K562 (cell line): Measurements from ENCODE around the gene PPP4R3A. TPM values are rescaled to one million over a fixed set of nuclear protein-coding genes. Genes with fewer than 3 reads are reported as not detected.

Source experiments
- BCL6 ChIP-seq: fragments of 250-450 bp; sonication (Bioruptor Pico); IDR thresholded peaks from 2 replicates; pipeline ENCODE4 v1.4.0; 2020
- CBFA2T2 ChIP-seq: fragments of 450-650 bp; conservative IDR thresholded peaks from 2 replicates; pipeline ENCODE4 v1.6.1; 2017; ENCODE audit warnings: mild to moderate bottlenecking
- CBFB ChIP-seq: sonication (generic); formaldehyde crosslinking; IDR thresholded peaks from 2 replicates; pipeline ENCODE4 v1.4.0; 2020; ENCODE audit warnings: mild to moderate bottlenecking, missing genetic modification reagents
- CBX1 ChIP-seq: sonication (generic); IDR thresholded peaks from 2 replicates; pipeline ENCODE4 v1.6.1; 2016; ENCODE audit warnings: antibody characterized with exemption, low read depth, mild to moderate bottlenecking
- GTF2E2 ChIP-seq: fragments of 200-800 bp; sonication (Bioruptor generic); IDR thresholded peaks from 2 replicates; pipeline ENCODE4 v1.6.1; 2016; ENCODE audit warnings: missing genetic modification characterization, missing compliant biosample characterization
- HMG20A ChIP-seq: fragments of 450-650 bp; formaldehyde crosslinking; conservative IDR thresholded peaks from 2 replicates; pipeline ENCODE4 v1.4.0; 2020; ENCODE audit warnings: mild to moderate bottlenecking, mixed read lengths
- ILF3 ChIP-seq: fragments of 450-650 bp; IDR thresholded peaks from 2 replicates; pipeline ENCODE4 v1.6.1; 2018; ENCODE audit warnings: antibody characterized with exemption, mild to moderate bottlenecking, moderate library complexity, borderline replicate concordance
- KDM1A ChIP-seq, 2 experiments: fragments of 450-650 bp; IDR thresholded peaks; 2 replicates each; pipeline ENCODE4 v1.6.1; 2016; ENCODE audit warnings: mild to moderate bottlenecking in 2 of 2
- KLF6 ChIP-seq: fragments of 250-450 bp; sonication (Bioruptor Pico); IDR thresholded peaks from 2 replicates; pipeline ENCODE4 v1.4.0; 2020; ENCODE audit warnings: mild to moderate bottlenecking, moderate library complexity, borderline replicate concordance
- MCM2 ChIP-seq: fragments of 450-650 bp; IDR thresholded peaks from 2 replicates; pipeline ENCODE4 v1.6.1; 2017; ENCODE audit warnings: low read depth, mild to moderate bottlenecking
- MECOM ChIP-seq: fragments of 250-450 bp; sonication (Bioruptor Pico); IDR thresholded peaks from 2 replicates; pipeline ENCODE4 v1.8.0; 2022; ENCODE audit warnings: inconsistent platforms
- PCBP1 ChIP-seq: fragments of 200-400 bp; formaldehyde crosslinking; IDR thresholded peaks from 2 replicates; pipeline ENCODE4 v1.6.1; 2018; ENCODE audit warnings: mild to moderate bottlenecking, low read depth, low read length; ENCODE audit not compliant: poor library complexity, severe bottlenecking
- ZFP1 ChIP-seq: fragments of 450-650 bp; formaldehyde crosslinking; IDR thresholded peaks from 2 replicates; pipeline ENCODE4 v1.4.0; 2020; ENCODE audit warnings: mild to moderate bottlenecking, mixed read lengths
- ZNF57 ChIP-seq: fragments of 450-650 bp; formaldehyde crosslinking; IDR thresholded peaks from 2 replicates; pipeline ENCODE4 v1.4.0; 2020; ENCODE audit warnings: mild to moderate bottlenecking, moderate library complexity
- ZNF778 ChIP-seq: fragments of 450-650 bp; formaldehyde crosslinking; IDR thresholded peaks from 2 replicates; pipeline ENCODE4 v1.4.0; 2020; ENCODE audit warnings: mild to moderate bottlenecking, moderate library complexity
- polyA plus RNA-seq, 8 experiments: library from polyadenylated mRNA; depleted of rRNA in 4 of 8; stranded (reverse) in 5 of 8; unstranded in 3 of 8; fragments of >200 nt; fragmentation: Nextera tagmentation in 2 of 8; fragmentation: Illumina TruSeq in 1 of 8; extraction: Ambion mirVana in 2 of 8; extraction: Trizol in 1 of 8; gene quantifications; 2 replicates each; pipeline versions ENCODE4 v1.2.1 to v1.2.3, GENCODE V29; 2011 to 2014; ENCODE audit warnings: inconsistent platforms in 1 of 8, missing spikeins in 1 of 8
- total RNA-seq, 7 experiments: library from RNA; depleted of rRNA in 6 of 7; stranded (reverse); fragments of >200 nt in 6 of 7; fragmentation: Illumina TruSeq in 2 of 7; extraction: Trizol in 2 of 7; gene quantifications; 2 replicates each; pipeline versions ENCODE4 v1.2.1 to v1.2.3, GENCODE V29; 2011 to 2021; ENCODE audit warnings: low replicate concordance in 1 of 7
- TF ChIP-seq, protein P1 (sequence below): sonication (generic); formaldehyde crosslinking; IDR thresholded peaks from 2 replicates; pipeline ENCODE4 v1.9.0; 2022; ENCODE audit warnings: mild to moderate bottlenecking, missing genetic modification reagents
- TF ChIP-seq, protein P2 (sequence below), 2 experiments: fragments of 450-650 bp; IDR thresholded peaks; 2 replicates each; pipeline ENCODE4 v1.6.1; 2018; ENCODE audit warnings: mild to moderate bottlenecking in 2 of 2, low read depth in 1 of 2; ENCODE audit not compliant: partially characterized antibody in 2 of 2
- TF ChIP-seq, protein P3 (sequence below): fragments of 200-800 bp; sonication (Bioruptor generic); IDR thresholded peaks from 2 replicates; pipeline ENCODE4 v1.6.1; 2016; ENCODE audit warnings: missing genetic modification characterization, missing compliant biosample characterization

The PPP4R3A gene
- total and polyA plus RNA-seq, 9 of the 15 experiments (the other 6 are each of a cell fraction or from before 2014, with no cell fraction given): 9.5 to 54.9 (median 44.9) TPM

DNA sequence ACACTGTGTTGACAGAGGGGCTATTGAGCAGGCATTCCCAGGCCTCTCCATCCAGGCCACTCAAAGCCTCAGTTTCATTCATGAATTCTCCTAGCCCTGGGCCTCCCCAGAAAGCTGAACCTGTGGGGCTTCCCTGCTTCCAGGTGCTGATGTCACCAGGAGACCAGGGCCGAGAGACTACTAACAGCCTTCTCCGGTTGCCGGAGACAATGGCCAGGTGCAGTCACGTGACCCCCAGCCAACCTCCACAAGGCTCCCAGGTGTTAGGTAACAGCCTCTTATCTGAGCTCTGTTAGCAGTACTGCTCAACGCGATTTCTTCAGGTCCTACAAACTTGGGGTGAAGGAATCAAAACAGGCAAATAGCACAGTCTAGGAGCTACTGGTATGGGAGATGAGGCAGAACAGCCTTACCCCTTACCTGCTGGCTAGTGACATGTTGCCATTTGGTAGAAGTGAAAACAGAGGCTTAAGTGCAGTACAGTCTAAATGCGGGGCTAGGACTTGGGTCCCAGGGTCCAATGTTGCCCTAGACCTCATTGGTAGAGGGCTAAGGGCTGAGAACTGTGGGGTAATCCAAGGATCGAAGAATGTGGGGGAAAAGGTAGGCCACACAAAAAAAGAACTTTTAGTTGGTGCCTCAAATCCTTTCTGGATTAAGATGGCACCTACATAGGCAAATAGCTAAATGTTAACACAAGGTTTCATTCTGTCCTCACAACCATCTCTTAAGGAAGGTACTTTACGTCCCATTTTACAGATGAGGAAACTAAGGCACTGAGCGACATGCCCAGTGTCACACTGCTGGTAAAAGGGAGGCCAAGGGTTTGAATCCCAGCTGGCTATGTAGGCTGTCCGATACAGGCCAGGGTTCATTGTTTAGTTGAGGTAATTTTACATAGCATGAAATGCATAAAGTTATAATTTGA is 96.3 kb downstream of the PPP4R3A start (continued):
- TF ChIP-seq, protein P1, sequence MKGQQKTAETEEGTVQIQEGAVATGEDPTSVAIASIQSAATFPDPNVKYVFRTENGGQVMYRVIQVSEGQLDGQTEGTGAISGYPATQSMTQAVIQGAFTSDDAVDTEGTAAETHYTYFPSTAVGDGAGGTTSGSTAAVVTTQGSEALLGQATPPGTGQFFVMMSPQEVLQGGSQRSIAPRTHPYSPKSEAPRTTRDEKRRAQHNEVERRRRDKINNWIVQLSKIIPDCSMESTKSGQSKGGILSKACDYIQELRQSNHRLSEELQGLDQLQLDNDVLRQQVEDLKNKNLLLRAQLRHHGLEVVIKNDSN (CRISPR knock-in tag): peak; percentile 57; the same call in 1 of the 2 replicates
- TF ChIP-seq, protein P2, sequence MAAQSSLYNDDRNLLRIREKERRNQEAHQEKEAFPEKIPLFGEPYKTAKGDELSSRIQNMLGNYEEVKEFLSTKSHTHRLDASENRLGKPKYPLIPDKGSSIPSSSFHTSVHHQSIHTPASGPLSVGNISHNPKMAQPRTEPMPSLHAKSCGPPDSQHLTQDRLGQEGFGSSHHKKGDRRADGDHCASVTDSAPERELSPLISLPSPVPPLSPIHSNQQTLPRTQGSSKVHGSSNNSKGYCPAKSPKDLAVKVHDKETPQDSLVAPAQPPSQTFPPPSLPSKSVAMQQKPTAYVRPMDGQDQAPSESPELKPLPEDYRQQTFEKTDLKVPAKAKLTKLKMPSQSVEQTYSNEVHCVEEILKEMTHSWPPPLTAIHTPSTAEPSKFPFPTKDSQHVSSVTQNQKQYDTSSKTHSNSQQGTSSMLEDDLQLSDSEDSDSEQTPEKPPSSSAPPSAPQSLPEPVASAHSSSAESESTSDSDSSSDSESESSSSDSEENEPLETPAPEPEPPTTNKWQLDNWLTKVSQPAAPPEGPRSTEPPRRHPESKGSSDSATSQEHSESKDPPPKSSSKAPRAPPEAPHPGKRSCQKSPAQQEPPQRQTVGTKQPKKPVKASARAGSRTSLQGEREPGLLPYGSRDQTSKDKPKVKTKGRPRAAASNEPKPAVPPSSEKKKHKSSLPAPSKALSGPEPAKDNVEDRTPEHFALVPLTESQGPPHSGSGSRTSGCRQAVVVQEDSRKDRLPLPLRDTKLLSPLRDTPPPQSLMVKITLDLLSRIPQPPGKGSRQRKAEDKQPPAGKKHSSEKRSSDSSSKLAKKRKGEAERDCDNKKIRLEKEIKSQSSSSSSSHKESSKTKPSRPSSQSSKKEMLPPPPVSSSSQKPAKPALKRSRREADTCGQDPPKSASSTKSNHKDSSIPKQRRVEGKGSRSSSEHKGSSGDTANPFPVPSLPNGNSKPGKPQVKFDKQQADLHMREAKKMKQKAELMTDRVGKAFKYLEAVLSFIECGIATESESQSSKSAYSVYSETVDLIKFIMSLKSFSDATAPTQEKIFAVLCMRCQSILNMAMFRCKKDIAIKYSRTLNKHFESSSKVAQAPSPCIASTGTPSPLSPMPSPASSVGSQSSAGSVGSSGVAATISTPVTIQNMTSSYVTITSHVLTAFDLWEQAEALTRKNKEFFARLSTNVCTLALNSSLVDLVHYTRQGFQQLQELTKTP (IDR thresholded peaks at IDR 0.05; ENCODE audit: low read depth in 1 of 2, partially characterized antibody in 2 of 2): no peak
- 0 out of 4 replicates have a peak, but pooled peaks have one; percentile 12 to 32 for TF ChIP-seq KDM1A (IDR thresholded peaks at IDR 0.05)
- no peak for TF ChIP-seq BCL6 (CRISPR knock-in tag)
- peak; percentile 38 for TF ChIP-seq CBFA2T2
- TF ChIP-seq ILF3: no peak
- no peak for TF ChIP-seq ZNF778 (CRISPR knock-in tag)
- TF ChIP-seq, protein P3, sequence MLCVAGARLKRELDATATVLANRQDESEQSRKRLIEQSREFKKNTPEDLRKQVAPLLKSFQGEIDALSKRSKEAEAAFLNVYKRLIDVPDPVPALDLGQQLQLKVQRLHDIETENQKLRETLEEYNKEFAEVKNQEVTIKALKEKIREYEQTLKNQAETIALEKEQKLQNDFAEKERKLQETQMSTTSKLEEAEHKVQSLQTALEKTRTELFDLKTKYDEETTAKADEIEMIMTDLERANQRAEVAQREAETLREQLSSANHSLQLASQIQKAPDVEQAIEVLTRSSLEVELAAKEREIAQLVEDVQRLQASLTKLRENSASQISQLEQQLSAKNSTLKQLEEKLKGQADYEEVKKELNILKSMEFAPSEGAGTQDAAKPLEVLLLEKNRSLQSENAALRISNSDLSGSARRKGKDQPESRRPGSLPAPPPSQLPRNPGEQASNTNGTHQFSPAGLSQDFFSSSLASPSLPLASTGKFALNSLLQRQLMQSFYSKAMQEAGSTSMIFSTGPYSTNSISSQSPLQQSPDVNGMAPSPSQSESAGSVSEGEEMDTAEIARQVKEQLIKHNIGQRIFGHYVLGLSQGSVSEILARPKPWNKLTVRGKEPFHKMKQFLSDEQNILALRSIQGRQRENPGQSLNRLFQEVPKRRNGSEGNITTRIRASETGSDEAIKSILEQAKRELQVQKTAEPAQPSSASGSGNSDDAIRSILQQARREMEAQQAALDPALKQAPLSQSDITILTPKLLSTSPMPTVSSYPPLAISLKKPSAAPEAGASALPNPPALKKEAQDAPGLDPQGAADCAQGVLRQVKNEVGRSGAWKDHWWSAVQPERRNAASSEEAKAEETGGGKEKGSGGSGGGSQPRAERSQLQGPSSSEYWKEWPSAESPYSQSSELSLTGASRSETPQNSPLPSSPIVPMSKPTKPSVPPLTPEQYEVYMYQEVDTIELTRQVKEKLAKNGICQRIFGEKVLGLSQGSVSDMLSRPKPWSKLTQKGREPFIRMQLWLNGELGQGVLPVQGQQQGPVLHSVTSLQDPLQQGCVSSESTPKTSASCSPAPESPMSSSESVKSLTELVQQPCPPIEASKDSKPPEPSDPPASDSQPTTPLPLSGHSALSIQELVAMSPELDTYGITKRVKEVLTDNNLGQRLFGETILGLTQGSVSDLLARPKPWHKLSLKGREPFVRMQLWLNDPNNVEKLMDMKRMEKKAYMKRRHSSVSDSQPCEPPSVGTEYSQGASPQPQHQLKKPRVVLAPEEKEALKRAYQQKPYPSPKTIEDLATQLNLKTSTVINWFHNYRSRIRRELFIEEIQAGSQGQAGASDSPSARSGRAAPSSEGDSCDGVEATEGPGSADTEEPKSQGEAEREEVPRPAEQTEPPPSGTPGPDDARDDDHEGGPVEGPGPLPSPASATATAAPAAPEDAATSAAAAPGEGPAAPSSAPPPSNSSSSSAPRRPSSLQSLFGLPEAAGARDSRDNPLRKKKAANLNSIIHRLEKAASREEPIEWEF (CRISPR knock-in tag): no peak
- TF ChIP-seq CBFB (CRISPR knock-in tag): no peak
- no peak for TF ChIP-seq MCM2
- no peak for TF ChIP-seq PCBP1
- no peak for TF ChIP-seq HMG20A (CRISPR knock-in tag)
- TF ChIP-seq MECOM (CRISPR knock-in tag): no peak
- TF ChIP-seq KLF6 (CRISPR knock-in tag): no peak
- TF ChIP-seq GTF2E2 (tag): no peak
- no peak for TF ChIP-seq ZFP1 (CRISPR knock-in tag)
- TF ChIP-seq CBX1: no peak
- no peak for TF ChIP-seq ZNF57 (CRISPR knock-in tag)
